ENCODE results near the gene TLX3.
"Not testable (repeated sequence)": the region's sequence is repeated elsewhere in the genome, so short reads cannot be mapped to it uniquely, and the experiment has no call there.

The TLX3 gene

DNA sequence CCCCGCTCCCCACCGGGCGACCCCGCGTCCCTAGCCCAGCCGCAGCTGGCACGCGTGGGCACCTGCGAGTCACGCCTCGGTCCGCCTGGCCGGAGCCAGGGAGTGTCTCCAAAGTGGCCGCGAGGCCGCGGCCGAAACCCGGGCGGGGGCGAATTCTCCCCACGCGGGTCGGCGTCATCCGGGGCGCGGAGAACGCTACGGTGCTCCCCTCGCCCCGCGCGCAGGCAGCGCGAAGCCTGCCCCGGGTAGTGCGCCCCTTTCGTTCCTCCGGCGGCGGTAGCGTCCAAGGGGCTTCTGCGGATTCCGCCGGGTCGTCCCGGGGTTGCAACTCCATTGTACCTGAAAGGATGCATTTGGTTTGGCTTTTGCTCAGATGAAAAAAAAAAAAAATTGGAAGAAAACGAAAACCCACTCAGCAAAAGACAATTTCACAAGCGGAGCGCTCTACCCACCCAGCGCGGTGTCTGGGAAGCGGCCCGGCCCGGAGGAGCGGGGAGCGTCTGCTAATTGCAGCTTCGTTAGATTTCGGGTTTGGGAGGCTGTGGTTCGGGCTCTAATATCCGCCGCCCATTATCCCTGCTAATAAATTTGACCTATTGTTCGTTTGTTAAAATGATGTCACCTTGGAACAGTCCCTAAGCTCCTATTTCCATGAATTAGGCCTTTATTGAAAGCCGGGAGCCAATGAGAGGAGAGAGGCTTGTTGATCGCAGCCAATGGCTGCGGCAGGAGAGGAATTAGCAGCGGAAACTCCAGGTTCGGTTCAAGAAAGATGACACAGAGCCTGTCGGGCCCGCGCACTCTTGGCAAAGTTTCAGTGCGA is at the start of gene TLX3:
TSS of gene TLX3 (plus strand) at position 796 of the 823 bp plus-strand sequence. CDS start 118 bp downstream, outside the sequence.
- in situ Hi-C loops (cut with HindIII; ENCODE audit: low sequenced_read_pairs), result no loop called here

DNA sequence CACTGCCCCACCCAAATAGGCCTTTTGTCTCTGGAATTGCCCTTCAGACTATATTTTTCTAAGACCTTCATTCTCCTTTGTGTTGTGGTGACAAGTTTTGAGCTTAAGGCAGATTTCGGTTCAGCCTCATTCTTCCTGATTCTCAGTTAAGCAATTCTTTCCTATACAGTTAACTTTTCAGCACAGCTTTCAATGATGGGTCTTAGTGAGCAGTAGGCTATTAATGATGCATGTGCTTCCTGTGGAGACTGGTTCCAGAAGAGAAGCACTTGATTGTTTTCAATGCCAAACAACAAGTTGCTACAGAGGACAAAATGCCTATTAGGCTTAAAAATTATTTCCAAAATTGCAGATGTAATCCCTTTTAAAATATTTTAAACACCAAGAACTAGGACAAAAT is 47.7 kb upstream of the TLX3 start:
- in situ Hi-C loops (cut with HindIII; ENCODE audit: low sequenced_read_pairs), result no loop called here

DNA sequence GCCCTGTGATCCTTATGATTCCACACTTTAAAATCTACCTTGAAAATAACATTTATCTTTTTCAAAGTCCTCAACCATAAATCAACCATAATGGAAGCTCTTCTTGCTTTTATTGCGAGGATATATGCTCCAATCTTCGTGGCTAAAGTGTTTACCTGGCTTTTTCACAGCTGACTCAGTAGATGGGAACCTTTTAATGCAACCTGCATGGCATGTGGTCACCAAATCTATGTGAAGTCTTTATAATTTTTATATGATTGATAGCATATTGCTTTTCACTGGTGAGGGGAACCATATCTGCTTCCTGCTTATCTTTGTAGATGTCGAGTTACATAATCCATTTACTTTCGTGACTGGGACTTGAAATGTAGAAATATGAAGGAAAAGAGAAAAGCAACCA is 47.1 kb upstream of the TLX3 start:
- in situ Hi-C loops (cut with HindIII; ENCODE audit: low sequenced_read_pairs), result no loop called here

DNA sequence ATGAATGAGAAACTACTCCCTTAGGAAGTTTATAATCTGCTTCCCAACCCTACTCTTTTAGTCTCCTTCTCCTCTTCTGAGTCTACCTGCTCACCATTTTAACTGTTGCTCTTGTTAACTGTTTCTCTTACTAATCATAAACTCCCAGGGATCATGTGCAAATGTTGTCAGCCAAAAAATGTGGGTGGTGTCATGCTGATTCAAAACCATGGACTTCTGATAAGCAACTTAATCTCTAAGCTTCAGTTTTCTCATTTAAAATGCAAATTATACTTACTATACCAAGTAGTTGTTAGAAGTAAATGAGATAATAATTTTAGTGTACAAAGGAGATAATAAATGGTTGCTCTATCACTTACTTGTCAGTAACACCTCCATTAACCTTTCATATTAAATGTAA is 45.9 kb upstream of the TLX3 start:
- in situ Hi-C loops (cut with HindIII; ENCODE audit: low sequenced_read_pairs), result no loop called here

DNA sequence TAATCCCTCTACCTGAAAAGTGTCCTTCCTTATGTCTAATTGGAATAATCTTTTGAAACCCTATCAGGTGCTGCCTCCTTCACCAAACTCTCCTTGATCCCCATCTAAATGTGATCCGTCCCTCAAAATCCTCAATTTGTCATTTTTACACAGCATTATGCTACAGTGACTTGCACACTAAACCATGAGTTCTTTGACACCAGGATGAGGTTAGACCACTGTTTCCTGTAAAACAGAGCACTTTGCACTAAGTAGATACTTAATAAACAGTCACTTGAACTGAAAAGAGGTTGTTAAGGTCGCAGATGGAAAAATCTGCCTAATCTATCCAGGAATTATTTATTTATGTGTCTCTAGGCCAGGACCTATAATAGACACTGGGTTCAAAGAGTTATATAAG is 44.2 kb upstream of the TLX3 start:
- in situ Hi-C loops (cut with HindIII; ENCODE audit: low sequenced_read_pairs), result no loop called here

DNA sequence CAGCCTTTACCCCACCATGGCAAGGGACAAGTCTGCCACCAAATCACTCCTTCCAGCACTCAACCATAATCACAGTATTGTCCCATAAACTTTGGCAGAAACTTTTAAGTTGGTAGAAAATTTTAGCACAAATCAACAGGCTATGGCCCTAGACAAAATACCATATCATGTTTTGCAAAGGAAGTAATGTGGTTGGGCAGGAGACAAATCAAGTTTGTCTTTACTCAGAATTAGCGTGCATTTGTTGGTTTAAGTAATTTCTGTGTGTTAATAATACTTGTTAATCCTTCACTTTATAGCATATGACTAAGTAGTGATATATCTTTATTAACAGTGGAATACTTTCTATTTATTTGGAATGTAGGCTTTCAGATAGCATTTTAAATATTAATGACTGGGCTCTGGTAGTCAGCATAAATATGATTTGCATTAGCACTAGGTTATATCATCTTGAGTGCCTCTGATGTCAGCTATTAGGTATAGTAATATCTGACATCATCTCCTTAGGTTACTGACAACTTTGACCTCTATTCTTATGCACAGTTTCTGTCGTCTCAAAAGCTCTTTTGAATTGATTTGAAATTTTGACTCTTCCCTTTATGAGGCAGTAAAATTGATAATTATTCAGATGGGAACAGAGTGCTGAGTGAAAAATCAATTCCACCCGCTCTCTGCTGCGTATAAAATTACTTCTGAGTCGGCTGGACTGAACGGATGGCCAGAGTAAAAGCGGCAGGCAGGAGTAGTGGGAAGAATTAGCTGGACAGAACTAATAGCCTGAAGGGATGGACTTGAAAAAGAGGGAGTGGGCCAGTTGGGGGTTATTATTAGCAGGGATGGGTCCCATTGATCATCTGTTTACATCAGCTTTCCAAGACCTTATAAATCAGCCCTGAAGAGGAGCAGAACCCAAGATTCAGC is 40.1 kb upstream of the TLX3 start:
- in situ Hi-C loops (cut with HindIII; ENCODE audit: low sequenced_read_pairs), result no loop called here

DNA sequence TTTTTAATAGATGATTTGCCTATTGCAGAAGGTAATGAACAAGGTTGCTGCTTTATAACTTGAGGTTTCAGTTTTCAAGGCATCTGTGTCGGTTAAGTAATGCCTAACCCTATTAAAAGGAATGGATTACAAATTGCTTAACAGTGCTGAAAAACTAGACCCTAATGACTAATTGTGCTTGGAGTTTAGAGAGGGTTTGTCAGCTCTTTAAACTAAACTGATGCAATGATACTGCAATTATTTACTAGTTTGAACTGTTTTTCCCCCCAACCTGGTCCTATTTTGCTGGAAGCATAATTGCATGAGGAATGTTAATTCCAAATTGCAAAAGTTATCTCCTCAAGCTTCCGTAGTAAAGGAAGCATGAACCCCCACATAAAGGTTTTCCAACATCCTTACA is 39.3 kb upstream of the TLX3 start:
- in situ Hi-C loops (cut with HindIII; ENCODE audit: low sequenced_read_pairs), result loop anchor here (5.0 kb wide), 1 partner anchor 102 kb away; no protein-coding TSS in a partner anchor

DNA sequence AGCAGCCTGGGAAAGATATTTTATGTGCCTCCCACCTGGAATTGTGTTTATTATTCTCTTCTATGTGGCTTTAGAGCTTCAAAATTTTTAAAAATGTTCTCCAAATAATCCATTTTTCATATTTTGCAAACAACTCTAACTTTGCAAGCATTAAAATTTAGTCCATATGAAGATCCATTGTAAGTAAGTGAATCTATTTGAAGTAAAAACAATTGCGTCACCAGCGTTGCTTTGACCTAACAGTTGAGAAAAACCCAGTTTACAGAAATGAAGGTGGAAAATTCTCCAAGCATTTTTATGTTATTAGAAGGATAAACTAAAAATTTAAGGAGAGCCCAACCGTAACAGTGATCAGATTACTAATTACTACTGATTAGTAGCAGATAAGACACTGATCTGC is 38.9 kb upstream of the TLX3 start:
- in situ Hi-C loops (cut with HindIII; ENCODE audit: low sequenced_read_pairs), result loop anchor here (5.0 kb wide), 1 partner anchor 103 kb away; no protein-coding TSS in a partner anchor

DNA sequence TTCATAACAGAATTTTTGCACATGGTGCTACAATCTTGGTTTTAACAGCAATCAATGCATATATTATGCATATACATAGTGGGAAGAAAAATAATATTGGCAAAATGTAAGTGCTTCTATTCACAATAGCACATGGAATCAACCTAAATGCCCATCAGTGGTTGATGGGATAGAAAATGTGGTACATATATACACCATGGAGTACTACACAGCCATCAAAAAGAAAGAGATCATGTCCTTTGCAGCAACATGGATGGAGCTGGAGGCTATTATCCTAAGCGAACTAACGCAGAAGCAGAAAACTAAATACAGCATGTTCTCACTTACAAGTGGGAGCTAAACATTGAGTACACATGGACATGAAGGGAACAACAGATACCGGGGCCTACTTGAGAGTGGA is 37.2 kb upstream of the TLX3 start:
- in situ Hi-C loops (cut with HindIII; ENCODE audit: low sequenced_read_pairs), result loop anchor here (5.0 kb wide), 1 partner anchor 104 kb away; no protein-coding TSS in a partner anchor

DNA sequence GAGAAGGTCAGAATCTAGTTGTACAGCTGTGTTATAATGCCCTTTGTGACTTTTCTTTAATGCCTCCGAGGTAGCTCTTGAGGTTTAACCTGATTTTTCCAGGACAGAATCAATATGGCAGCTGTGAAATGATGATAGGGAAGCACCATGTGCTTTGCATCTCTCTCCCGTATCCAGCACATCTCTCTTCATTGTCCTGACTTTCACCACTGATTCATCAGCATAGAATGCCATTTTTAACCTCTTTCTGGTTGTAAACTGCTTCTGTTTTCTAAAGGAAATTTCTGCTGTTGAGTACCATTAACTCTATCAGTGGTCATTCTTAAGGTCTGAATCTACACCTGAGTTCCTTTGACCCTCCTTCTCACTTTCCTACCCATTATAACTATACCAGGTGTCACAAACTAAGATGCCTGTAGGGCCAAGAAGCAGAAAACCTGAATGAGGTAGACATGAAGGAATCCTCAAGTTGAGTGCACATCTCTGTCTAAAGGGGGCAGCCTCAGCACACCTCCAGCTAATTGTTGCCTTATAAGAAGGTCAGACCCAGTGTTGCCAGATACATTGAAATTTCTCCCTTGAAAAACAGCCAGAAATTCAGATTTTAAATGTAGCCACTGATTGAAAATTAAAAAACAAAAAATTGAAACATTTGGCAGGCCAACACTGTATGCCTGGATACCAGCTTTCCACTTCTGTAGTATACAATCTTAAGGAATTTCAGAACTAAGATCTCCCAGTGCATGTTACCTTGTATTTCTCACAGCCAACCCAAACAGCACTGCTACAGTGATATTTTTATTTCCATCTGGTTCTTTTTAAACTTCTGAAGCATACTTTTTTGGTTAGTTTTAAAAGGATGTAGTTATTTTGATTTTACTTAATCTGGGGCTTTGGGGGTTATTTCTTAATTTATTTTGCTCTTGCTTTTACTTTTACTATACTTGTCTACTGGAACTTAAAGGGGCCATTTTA is 35.8 kb upstream of the TLX3 start:
- in situ Hi-C loops (cut with HindIII; ENCODE audit: low sequenced_read_pairs), result loop anchor here (5.0 kb wide), 1 partner anchor 106 kb away; no protein-coding TSS in a partner anchor

DNA sequence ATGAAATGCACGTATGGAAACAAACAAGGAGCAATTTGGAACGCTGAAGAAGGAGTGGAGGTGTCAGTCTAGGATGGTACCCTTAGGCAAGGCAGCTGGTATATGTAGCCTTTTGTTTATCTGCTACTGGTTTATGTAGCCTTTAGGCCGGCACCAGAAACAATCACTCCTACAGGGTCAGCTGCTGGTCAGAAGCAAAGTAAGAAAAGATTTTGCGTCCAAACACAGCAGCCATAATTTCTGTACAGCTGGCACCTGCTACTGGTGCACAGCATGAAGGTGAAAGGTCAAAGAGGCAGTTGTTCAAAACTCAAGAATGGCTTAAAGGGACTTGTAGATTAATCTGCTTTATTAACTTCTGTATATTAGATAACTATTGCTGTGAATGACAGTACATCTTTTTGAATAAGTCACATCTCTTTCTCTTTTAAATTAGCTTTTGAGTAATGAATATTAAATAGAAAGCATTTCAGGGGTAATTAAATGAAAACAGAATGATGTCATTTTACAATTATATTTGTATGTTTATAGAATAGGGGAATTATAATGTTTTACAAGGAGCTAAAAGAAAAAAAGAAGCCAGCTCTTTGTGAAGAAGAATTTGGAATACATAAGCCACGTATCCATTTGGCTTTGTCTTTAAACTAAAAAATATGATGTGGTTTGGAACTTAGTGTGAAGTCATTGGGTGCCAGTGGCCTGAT is 33.1 kb upstream of the TLX3 start:
- in situ Hi-C loops (cut with HindIII; ENCODE audit: low sequenced_read_pairs), result no loop called here

DNA sequence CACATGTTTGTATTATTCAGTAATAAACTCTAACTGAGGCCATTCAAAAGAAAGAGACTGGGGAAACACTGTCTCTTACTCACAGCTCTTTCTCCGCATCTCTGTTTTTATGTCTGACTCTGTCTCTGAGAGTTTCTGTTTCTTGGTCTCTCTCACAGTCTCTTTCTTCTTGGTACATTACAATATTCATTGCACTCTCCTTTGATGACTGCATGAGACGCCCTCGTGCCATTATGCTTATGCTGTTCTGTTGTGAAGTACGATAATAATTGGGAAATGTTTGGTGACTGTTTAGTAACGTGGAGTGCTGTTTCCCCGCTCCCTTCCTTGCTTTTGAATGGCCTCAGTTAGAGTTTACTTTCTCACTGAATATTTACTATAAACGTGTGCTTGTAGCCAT is 25.3 kb upstream of the TLX3 start:
- in situ Hi-C loops (cut with HindIII; ENCODE audit: low sequenced_read_pairs), result no loop called here

DNA sequence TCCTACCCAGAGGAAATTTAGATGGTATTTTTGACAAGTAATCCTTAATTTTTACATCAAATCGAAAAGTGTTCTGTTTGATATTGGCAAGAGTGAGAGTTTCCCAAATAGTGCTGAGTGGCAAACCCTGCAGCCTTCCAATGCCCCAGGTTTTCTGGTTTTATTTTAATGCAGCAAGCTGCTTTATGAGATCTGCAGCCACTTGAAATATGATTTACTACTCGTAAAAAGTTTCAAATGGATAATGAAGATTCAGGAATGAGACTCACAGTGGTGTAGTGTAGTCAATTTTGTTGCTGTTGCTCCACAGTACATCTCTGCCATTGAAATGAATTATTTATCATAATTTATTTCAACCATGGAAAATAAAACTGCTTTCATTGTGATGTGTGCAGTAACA is 23.6 kb upstream of the TLX3 start:
- in situ Hi-C loops (cut with HindIII; ENCODE audit: low sequenced_read_pairs), result no loop called here

DNA sequence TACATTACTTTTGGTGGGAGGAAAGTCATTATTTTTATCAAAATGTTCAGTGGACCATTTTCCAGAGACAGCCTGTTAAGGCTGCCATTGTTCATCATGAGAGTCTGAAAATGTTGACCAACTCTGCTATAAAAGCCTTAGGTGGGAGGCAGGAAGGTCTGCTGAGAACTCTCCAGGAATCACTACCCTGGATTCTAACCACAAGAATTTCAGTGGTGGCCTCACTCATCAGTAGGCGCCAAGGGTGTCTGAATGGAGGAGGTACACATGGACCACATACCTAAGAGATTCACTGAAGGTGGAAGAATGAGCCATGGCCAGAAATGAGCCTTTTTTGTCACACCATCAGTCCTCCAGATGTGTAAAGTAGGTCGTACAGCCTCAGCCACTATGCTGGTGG is 21.0 kb upstream of the TLX3 start:
- in situ Hi-C loops (cut with HindIII; ENCODE audit: low sequenced_read_pairs), result no loop called here

DNA sequence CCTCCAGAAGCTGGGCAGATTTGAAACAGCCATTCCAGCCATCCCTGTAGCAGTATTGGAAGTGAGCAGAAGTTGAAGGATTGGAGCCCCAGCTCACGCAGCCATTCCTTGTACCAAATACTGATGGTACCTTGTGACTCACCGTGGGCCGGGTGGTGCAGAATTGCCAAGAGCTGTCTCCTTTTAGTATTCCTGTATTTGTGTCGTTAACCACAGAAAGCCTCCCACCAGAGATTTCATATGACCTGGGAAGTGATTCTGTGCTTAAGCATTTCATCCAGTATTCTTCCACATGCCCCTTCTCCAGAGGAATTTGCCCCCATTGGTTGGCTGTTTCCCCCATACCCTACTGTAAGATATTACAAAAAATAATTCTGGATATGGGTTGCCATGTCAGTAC is 17.7 kb upstream of the TLX3 start:
- in situ Hi-C loops (cut with HindIII; ENCODE audit: low sequenced_read_pairs), result loop anchor here (5.0 kb wide), 1 partner anchor 46 kb away; no protein-coding TSS in a partner anchor

DNA sequence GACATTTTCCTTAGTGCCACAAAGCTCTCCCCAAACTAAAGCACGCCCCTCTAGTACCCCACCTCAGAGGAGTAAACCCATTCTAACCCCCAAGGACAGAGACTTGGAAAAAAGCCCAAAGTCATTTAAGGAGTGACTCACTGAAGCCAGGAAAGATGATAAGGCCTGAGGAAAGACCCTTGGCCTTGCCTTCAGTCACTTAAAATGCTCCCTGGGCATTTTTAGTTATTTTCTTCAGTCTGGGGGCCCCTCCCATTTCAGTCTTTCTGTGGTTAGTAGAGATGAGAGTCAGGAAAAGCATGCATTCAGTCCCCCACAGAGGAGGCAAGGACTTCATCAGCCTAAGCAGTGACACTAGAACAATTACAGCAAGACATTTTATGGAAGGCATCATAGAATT is 13.7 kb upstream of the TLX3 start:
- in situ Hi-C loops (cut with HindIII; ENCODE audit: low sequenced_read_pairs), result no loop called here

DNA sequence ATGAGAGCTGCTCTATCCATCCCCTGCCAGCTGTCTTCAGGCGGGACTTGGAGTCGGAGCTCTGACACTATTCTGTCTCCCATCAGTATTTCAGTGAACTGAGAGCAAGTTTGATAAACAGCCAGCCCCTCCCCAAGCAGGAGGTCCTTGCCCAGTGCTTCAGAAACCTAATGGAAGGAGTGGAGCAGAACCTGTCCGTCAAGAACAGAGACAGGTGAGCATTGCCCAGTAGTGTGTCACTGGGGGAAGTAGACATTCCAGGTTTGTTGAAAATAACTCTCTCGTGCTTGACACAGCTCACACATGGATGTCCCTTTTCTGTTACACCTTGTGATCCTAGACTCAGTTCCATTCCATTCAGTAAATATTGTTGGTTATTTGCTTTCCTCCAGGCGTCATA is 13.2 kb upstream of the TLX3 start:
- in situ Hi-C loops (cut with HindIII; ENCODE audit: low sequenced_read_pairs), result no loop called here

DNA sequence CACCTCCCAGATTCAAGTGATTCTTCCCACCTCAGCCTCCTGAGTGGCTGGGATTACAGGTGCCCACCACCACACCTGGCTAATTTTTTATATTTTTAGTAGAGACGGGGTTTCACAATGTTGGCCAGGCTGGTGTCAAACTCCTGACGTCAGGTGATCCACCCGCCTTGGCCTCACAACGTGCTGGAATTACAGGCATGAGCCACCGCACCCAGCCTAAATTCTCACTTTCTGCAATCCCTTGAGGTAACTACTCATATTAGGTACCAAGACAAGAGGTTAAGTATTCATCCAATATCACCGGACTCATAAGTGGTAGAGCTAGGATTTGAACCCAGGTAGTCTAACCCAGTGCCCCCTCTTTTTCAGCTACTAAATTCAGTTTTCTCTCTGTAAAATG is 11.1 kb upstream of the TLX3 start:
- in situ Hi-C loops (cut with HindIII; ENCODE audit: low sequenced_read_pairs), result not testable (repeated sequence)

DNA sequence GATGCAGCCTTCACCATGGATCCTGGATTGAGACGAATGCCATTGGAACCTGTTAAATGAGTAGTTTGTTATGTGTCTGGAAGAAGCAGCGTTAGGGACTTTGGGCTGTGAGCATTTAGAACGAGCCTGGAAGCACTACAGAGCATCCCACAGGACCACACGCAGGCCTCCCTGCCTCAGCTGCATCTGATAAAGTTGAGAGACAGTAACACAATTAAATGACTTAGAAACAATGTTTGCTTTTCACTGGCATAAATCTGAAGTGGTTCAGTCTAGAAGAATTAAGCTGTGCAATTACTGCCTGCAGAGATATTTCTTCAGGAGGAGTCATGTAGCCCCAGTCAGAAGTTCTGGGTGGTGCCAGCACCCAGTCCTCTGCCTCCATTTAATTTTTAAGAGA is 9.8 kb upstream of the TLX3 start:
- in situ Hi-C loops (cut with HindIII; ENCODE audit: low sequenced_read_pairs), result no loop called here

DNA sequence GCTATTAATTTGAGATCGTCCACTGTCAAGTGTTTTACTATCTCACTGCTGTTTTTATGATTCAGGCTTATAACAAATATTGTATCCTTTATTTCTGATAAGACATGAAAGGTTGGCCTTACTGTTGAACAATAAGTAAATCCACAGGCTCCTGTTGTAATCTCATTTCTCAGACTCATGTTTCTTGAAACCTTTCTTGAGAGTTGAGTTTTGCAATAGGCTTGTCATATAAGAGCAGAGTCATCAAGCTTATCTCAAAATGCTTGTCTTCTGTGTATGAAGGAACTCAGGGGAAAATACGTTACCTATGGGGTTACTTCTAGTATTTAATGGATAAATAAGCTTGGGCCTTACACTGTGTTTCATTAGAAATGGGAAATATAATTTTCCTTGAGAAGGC is 9.2 kb upstream of the TLX3 start:
- in situ Hi-C loops (cut with HindIII; ENCODE audit: low sequenced_read_pairs), result no loop called here
